Prostate gland (tissue), 2 donors: ENCODE measurements around the gene ELFN1.

Source experiments
- CTCF ChIP-seq, 4 experiments: fragments of 200-600 bp in 2 of 4; fragments of 450-650 bp in 2 of 4; sonication (generic) in 2 of 4; IDR thresholded peaks; 1 replicate in 3 of 4; 2 replicates in 1 of 4; pipeline ENCODE4 v1.5.1; 2016 to 2019; ENCODE audit warnings: antibody characterized with exemption in 4 of 4, mild to moderate bottlenecking in 2 of 4, moderate library complexity in 2 of 4
- POLR2A ChIP-seq: fragments of 450-650 bp; IDR thresholded peaks from one replicate; pipeline ENCODE4 v1.6.1; 2016; ENCODE audit warnings: antibody characterized with exemption, mild to moderate bottlenecking
- POLR2AphosphoS5 ChIP-seq: sonication (generic); formaldehyde crosslinking; IDR thresholded peaks from one replicate; pipeline ENCODE4 v1.6.1; 2017; ENCODE audit warnings: antibody characterized with exemption

- no peak for TF ChIP-seq POLR2AphosphoS5
- no peak for TF ChIP-seq CTCF (IDR thresholded peaks at IDR 0.05)
- TF ChIP-seq POLR2A = no peak
These were observed 23.4 kb downstream of the ELFN1 start for GRCh38 chr7:1693419-1693990.
